ENCODE results near the gene TSPAN12. TPM values are rescaled to one million over a fixed set of nuclear protein-coding genes. Genes with fewer than 3 reads are reported as not detected.

Gene TSPAN12
- polyA plus RNA-seq, 2 of the 4 experiments (the other 2 are of a cell fraction): 0.62 to 0.98 TPM

- DNase-seq (ENCODE audit: low read depth in 1 of 2, low spot score in 1 of 2) (no peak), FAIRE-seq (no peak), ATAC-seq (no peak)
- Histone ChIP-seq H3K27ac (no peak overlapping the region), H3K4me3 (no peak overlapping the region), H3K4me1 (no peaks in the 10 kb centered on the region), H3K4me2 (no peak overlapping the region), H3K9me3 (no peaks in the 10 kb centered on the region)
- TF ChIP-seq E2F6 (IDR thresholded peaks at IDR 0.05; ENCODE audit: borderline replicate concordance, low read depth) (no peak), HDAC2 (IDR thresholded peaks at IDR 0.05) (no peak), CBX2 (IDR thresholded peaks at IDR 0.05; ENCODE audit: borderline replicate concordance, low read depth) (no peak), EP300 (IDR thresholded peaks at IDR 0.05) (no peak), ZNF302 (CRISPR knock-in tag; IDR thresholded peaks at IDR 0.05) (no peak)
- CTCF ChIA-PET: interaction anchor here (0.6 to 1.2 kb wide), 4 partner anchors 10 to 306 kb away, joined by 3 to 4 read pairs (median 3); no protein-coding TSS in a partner anchor
- 0% methylated on average over 1 of the region's 1 CpG for WGBS (ENCODE audit: missing lambda C conversion rate)
- POLR2A ChIA-PET: no interaction called here
These were observed 72.8 kb downstream of the TSPAN12 start for GRCh38 chr7:120785095-120785494.

- ChIA-PET CTCF (interaction anchor here (1.8 to 1.9 kb wide), 2 partner anchors 8 to 11 kb away, joined by 4 to 9 read pairs; no protein-coding TSS in a partner anchor), POLR2A (no interaction called here)
- Histone ChIP-seq H3K27ac (no peak overlapping the region), H3K4me3 (no peak overlapping the region), H3K4me1 (no peaks in the 10 kb centered on the region), H3K9me3 (no peaks in the 10 kb centered on the region), H3K4me2 (no peak overlapping the region)
- no peak for TF ChIP-seq CEBPB (IDR thresholded peaks at IDR 0.05)
- TF ChIP-seq HOXB5 (CRISPR knock-in tag; IDR thresholded peaks at IDR 0.05): no peak
- TF ChIP-seq ZNF302 (CRISPR knock-in tag; IDR thresholded peaks at IDR 0.05): no peak
- TF ChIP-seq SMC3 (IDR thresholded peaks at IDR 0.05): no peak
- TF ChIP-seq NFE2L2 (conservative IDR thresholded peaks at IDR 0.05; ENCODE audit: low read length): no peak
- TF ChIP-seq CHD4 (IDR thresholded peaks at IDR 0.05; ENCODE audit: borderline replicate concordance): no peak
- TF ChIP-seq ATOH8 (CRISPR knock-in tag; IDR thresholded peaks at IDR 0.05; ENCODE audit: low read depth): no peak
- no peak for TF ChIP-seq EHF (CRISPR knock-in tag; IDR thresholded peaks at IDR 0.05)
- no peak for TF ChIP-seq RARB (CRISPR knock-in tag; IDR thresholded peaks at IDR 0.05)
- no peak for TF ChIP-seq MAX (IDR thresholded peaks at IDR 0.05)
- TF ChIP-seq TFCP2L1 (CRISPR knock-in tag; IDR thresholded peaks at IDR 0.05): no peak
- TF ChIP-seq KDM1A (IDR thresholded peaks at IDR 0.05; ENCODE audit: low read depth): no peak
- no peak for TF ChIP-seq RAD21 (conservative IDR thresholded peaks at IDR 0.05 in 1 of 2, IDR thresholded peaks at IDR 0.05 in 1 of 2)
- TF ChIP-seq FOXS1 (CRISPR knock-in tag; IDR thresholded peaks at IDR 0.05): no peak
- no peak for TF ChIP-seq PBX3 (IDR thresholded peaks at IDR 0.05)
- TF ChIP-seq BCL3 (IDR thresholded peaks at IDR 0.05): no peak
- no peak for DNase-seq (ENCODE audit: low read depth in 1 of 2, low spot score in 1 of 2)
- whole genome bisulfite sequencing (ENCODE audit: missing lambda C conversion rate): 24% methylated on average over 5 of the region's 5 CpGs
- ATAC-seq: no peak
- no peak for FAIRE-seq
These were observed 74.2 kb downstream of the TSPAN12 start for GRCh38 chr7:120783721-120784120.

GRCh38 chr7:120783273-120783672, 74.7 kb downstream of the TSPAN12 start:
- CTCF ChIA-PET: interaction anchor here (1.8 to 1.9 kb wide), 2 partner anchors 9 to 11 kb away, joined by 4 to 9 read pairs; no protein-coding TSS in a partner anchor
- Histone ChIP-seq H3K4me2 (no peak overlapping the region), H3K27ac (no peak overlapping the region), H3K4me3 (no peak overlapping the region), H3K4me1 (no peaks in the 10 kb centered on the region), H3K9me3 (no peaks in the 10 kb centered on the region)
- 56% methylated on average over 6 of the region's 6 CpGs for WGBS (ENCODE audit: missing lambda C conversion rate)
- no peak for ATAC-seq
- POLR2A ChIA-PET: no interaction called here
- no peak for FAIRE-seq
- DNase-seq (ENCODE audit: low read depth in 1 of 2, low spot score in 1 of 2): no peak
- no peak for TF ChIP-seq CEBPB (IDR thresholded peaks at IDR 0.05)
- TF ChIP-seq NFE2L2 (conservative IDR thresholded peaks at IDR 0.05; ENCODE audit: low read length): no peak
- TF ChIP-seq RCOR1 (IDR thresholded peaks at IDR 0.05; ENCODE audit: low read depth, low read length): no peak
- TF ChIP-seq CHD2 (IDR thresholded peaks at IDR 0.05; ENCODE audit: low read length, partially characterized antibody): no peak
- TF ChIP-seq FOXS1 (CRISPR knock-in tag; IDR thresholded peaks at IDR 0.05): no peak
- TF ChIP-seq NR3C1 (IDR thresholded peaks at IDR 0.05): no peak
- TF ChIP-seq POLR2A (IDR thresholded peaks at IDR 0.05; ENCODE audit: low read length): no peak
- TF ChIP-seq ZFP36 (IDR thresholded peaks at IDR 0.05; ENCODE audit: borderline replicate concordance, partially characterized antibody): no peak
- TF ChIP-seq REST (IDR thresholded peaks at IDR 0.05): no peak
- no peak for TF ChIP-seq FOSL2 (IDR thresholded peaks at IDR 0.05)
- no peak for TF ChIP-seq FOSL2 (CRISPR knock-in tag; IDR thresholded peaks at IDR 0.05)
- TF ChIP-seq KDM1A (IDR thresholded peaks at IDR 0.05; ENCODE audit: low read depth): no peak
- TF ChIP-seq TP53 (CRISPR knock-in tag; IDR thresholded peaks at IDR 0.05): no peak

Data from A549 (cell line).